HG03354 (cell line): Measurements from ENCODE around the gene ITGAX.

Experiments
- ATAC-seq: cut with Tn5 transposase; IDR thresholded peaks from one replicate; pipeline ENCODE4 v1.9.1; 2021; ENCODE audit warnings: mild to moderate bottlenecking; ENCODE audit not compliant: unreplicated experiment, poor library complexity, severe bottlenecking

ITGAX gene

DNA sequence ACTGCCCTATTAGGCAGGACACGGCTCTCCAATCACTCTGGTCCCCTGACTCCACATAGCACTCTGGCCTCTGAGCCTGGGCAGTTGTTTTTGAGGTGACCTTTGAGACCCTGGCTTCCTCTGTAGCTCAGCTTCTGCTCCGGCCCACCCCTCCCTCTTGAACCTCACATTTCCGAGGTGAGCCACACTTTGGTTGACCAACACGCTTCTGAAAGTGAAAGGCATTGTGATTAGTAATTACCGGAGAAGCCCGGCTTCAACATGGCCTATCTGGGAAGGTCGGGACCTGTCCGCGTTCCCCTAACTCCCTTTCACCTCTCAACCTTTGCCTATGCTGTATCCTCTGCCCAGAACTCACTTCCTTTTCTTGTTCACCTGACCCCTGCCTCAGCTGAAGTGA, 10.3 kb upstream of the ITGAX start:
- ATAC-seq, result peak; percentile 78

DNA sequence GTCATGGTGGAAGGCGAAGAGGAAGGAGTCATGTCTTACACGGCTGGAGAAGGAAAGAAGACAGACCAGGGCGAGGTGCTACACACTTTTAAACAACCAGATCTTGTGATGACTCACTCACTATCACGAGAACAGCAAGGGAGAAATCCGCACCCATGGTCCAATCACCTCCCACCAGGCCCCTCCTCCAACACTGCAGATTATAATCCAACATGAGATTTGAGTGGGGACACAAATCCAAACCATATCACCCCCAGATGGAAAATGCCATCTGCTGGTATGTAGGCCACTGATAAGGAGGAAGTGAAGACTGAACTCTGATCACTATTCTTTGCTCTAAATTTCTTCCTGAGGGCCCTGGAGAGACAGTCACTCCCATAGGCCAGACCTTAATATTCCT, 7.5 kb upstream of the ITGAX start:
- no peak for ATAC-seq

DNA sequence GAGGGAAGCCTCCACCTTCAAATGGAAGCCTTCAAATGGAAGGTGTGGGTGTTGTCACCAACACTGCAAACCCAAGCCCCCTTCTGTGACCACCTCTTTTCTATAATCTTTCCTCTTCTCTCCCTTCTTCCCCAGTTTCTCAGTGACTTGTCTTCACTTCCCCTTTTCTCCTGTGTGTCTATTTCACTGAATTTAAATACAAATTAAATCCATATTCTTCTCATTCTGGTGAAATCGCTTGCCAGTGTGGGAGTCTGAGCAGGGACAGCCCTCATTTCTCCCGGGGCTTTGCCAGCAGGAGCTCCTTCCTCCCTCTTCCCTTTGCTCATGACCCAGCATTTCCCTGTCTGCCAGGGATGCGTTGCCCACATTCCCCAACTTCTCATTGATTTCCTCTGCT, 6.4 kb upstream of the ITGAX start:
- ATAC-seq, result no peak

DNA sequence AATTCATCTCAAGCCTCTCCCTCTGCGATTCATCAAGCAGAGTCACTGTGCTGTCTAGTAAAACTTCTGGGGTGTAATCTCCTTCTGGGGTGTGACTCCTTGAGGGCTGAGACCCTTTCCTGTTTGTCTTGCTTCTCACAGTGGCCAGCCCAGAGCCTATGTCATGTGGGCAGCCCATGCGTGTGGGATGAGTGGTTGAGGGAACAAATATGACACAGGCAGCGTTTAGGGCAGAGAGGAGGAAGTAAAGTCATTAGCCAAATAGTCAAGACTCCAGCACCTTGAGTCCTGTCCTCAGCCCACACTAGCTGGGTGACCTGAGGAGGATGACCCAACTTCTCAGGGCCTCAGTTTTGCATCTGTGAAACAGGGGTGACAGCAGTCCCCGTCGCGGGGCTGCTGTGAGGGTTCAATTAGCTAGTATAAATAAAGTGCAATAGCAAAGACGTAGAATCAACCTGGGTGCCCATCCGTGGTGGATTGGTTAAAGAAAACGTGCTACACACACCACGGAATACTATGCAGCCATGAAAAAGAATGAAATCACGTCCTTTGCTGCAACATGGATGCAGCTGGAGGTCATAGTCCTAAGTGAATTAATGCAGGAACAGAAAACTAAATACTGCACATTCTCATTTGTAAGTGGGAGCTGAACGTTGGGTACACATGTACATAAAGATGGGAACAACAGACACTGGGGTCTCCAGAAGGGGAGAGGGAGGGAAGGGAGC, 4.5 kb upstream of the ITGAX start:
- no peak for ATAC-seq

DNA sequence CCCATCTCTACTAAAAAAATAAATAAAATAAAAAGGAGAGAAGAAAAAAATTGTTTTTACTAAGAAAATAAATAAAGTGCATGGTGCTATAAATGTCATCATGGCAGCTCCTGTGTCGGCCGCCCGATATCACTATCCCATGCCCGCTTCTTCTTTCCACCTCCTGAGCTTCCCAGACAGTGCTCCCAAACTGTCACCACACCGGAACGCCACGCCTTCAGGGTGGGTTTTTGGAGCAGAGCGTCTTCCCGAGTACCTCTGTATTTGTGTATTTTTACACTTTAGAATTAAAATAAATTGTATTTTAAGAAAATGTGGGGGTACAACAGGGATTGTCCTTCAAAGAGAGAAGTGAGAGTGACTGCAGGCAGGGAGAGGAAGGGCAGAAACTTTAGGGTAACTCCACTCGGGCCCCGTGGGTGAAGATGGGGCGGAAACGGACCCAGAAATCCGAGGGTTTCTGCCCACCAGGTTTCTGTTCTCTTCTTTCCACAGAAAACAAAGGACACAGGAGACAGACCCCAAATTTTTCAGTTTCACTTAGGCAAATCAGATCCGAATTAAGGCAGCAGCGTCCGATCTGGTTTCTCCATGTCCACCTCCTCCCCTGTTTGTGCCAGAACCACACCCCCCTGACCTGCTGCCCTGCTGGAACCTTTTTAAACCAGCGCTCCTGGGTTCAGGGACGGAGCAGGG, 3.6 kb upstream of the ITGAX start:
- ATAC-seq, result no peak

DNA sequence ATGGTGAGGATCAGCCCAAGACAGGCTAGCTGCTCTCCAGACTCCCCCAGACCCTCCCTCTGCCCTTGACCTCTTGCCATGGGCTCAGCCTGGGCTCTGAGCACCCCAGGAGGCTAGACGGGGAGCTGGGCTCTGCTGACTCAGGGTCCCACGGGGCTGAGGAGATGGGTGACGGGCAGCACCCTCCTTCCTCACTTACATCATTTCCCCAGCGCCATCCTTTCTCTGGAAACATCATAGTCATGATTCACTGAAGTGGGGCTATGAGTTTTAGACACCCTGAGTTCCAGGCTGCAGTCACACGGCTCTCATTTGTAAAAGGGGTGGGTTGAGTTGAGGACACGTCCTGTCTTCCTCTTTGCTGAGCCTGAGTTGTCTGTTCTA, 3.0 kb upstream of the ITGAX start:
- no peak for ATAC-seq

DNA sequence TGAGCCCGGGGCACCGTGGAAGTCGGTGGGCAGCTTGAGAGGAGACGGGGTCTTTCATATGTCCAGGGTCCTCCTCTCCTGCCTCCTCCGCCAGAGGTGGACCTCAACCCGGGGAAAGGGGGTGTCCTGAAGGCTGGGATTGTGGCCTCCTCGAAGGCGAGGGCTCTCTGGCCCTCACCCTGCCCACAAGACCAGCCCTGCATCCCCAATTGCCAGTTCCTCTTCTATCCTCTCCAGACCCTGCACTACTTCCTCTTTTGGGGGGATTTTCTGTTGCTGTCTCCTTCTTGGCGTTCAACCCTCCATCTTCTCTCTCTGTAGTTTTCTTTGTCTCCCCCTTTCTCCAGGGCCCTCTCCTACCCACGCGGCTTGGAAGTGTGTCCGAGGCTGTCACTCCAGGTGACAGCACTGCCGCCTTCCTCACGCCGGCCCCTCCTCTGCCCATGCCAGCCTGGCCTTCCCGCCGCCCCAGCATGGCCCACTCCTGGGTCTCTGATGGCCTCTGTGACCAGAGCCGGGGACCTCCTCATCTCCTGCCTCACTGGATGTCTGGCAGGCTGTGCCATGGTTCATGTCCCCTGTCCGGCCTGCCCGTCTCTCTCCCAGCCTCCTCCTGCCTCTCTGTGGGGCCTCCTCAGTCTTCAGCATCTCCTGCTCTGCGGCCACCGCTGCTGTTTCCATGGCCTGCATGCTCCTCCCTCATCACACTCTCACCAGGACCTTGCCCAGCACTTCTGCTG, 2.4 kb upstream of the ITGAX start:
- no peak for ATAC-seq

DNA sequence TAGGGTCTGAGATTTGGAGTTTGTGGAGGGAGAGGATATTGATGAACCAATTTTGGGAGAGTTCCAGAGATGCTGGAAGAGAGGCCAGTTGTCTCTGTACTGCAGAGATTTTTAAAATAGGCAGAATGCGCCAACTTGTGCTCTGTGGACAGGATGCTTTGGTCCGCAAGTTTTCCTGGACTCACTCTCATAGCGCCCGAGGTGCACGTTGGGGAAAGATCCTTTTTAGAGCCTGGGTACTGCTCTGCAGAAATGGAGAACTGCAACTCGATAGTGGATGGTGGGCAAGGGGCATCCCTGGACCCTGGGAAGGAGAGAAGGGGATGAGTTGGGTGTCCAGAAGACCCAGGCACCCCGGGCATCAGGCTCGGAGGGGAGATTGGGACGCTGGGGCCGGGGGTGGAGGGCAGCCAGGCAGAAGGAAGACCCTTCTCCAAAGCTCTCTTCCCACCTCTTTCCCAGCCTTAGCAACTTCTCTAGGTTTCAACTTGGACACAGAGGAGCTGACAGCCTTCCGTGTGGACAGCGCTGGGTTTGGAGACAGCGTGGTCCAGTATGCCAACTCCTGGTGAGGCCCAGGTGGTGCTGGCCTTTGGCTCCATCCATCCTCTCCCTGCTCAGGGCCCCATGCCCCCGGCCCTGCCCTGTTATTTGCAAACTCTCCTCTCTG, 590 bp downstream of the ITGAX start:
- ATAC-seq, result no peak

DNA sequence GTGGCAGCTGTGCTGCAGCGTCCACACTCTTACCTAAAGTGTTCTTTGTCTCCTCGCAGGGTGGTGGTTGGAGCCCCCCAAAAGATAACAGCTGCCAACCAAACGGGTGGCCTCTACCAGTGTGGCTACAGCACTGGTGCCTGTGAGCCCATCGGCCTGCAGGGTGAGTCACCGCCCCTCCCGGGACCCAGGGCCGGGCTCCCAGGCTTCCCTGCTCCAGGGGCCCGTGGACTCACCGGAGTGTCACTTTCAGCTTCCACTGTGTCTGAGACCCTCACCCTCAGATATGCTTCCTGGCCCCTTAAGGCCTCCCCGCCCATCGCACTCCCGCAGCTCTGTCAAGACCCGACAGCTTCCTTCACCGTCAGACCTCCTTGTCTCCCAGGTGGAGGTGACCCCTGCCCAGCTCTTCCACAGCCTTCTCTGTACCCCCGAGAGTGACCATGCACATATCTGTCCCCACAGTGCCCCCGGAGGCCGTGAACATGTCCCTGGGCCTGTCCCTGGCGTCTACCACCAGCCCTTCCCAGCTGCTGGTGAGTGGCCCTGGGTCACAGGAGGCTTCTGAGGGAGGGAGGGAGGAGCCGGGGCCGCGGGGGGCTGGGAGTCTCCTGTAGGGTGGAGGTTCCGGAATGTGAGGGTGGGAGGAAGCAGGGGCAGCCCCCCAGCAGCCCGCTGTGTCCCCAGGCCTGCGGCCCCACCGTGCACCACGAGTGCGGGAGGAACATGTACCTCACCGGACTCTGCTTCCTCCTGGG, 1.8 kb downstream of the ITGAX start:
- ATAC-seq, result no peak

DNA sequence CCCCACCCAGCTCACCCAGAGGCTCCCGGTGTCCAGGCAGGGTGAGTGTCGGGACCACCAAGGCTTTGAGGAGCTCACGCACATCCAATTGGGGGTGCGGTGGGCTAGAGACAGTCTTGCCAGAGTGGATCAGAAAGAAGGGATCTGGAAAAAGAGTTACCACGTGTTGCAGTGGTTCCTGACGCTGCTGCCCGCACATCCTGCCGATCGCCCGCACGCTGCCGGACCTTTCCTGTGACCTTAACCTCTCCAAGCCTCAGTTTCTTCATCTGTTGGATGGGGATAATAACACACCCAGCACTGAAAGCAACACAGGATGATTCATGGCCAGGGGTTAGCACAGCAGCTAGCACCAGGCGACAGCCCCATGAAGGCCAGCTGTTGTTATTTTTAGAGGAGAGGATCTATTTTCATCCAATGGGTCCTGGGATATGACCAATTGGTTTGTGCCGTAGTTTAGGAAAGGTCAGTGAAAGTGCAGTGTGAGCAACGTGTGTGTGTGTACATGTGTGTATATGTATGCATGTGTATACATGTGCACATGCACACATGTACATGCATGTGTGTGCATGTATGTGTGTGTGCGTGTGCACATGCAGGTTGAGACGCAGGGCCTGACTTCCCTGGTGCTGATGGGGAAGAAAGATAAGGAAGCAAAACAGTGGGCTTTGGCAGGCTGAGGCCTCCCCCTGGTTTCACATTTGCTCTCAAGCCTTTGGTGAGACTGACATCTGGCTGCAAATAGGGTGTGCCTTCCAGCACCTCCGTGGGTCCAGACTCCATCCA, 2.5 kb downstream of the ITGAX start:
- ATAC-seq, result no peak

DNA sequence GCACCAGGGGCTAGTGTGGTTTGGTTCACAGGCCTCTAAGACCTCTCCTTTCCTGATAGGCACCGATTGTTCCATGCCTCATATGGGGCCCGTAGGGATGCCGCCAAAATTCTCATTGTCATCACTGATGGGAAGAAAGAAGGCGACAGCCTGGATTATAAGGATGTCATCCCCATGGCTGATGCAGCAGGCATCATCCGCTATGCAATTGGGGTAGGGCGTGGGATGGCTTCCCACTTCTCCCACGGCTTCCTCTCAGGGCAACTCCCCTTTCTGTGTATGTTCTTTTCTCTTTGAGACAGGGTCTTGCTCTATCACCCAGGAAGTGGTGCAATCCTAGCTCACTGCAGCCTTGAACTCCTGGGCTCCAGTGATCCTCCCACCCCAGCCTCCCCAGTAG, 5.3 kb downstream of the ITGAX start:
- ATAC-seq, result no peak

DNA sequence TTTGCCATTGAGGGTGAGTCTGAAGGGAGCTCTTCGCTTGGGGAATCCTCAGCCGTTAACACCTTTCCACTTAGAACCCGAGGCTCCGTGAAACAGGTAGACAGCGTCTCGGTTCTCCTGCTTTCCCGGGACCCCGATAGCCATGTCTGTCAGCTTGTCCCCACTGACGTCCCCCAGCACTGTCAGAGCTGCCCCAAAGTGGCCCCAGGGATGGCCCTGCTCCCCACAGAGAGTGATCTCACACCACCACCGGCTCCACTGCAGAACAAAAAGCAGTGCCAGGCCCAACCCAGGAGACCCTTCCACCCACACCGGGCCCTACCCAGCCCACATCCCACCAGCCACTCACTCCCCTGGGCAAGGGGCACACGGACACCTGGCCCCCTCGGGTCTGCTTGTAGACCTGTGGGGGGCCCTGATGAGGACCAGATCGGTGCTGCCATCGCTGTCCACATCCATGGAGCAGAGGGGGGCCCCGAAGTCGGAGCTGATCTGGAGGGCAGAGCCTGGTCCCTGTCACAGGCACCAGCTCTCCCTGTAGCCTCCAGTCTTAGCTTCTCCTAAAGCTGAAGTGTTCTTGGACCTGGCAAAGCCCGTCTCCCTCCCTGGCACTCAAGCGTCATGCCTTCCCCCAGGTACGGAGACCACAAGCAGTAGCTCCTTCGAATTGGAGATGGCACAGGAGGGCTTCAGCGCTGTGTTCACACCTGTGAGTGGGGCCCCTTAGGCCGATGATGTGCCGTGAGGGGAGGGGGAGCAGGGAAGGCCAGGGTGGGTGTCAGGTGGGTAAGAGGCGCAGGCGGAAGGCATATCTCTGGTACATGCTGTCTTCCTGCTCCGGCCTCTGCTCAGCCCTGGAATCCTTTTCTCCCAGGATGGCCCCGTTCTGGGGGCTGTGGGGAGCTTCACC, 6.5 kb downstream of the ITGAX start:
- no peak for ATAC-seq

DNA sequence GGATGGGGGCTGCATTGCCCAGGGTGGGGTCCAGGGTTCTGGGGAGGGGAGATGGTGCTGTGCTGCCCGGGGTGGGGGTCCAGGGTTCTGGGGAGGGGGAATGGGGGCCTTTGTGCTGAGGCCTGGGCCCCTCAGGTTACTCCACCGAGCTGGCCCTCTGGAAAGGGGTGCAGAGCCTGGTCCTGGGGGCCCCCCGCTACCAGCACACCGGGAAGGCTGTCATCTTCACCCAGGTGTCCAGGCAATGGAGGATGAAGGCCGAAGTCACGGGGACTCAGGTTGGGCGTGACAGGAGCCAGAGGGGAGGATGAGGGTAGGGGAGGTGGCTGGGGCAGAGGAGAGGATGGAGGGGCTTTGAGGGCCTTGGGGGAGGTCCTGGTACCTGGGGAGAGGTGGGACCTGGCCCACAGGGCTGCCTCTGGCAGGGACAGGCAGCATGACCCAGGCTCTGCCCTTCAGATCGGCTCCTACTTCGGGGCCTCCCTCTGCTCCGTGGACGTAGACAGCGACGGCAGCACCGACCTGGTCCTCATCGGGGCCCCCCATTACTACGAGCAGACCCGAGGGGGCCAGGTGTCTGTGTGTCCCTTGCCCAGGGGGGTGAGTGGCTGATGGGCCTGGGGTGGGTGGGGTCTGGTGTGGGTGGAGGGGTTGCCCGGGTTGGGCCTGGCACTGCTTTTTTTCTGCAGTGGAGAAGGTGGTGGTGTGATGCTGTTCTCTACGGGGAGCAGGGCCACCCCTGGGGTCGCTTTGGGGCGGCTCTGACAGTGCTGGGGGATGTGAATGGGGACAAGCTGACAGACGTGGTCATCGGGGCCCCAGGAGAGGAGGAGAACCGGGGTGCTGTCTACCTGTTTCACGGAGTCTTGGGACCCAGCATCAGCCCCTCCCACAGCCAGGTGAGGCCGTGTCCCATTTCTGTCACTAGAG, 7.8 kb downstream of the ITGAX start:
- ATAC-seq, result no peak

DNA sequence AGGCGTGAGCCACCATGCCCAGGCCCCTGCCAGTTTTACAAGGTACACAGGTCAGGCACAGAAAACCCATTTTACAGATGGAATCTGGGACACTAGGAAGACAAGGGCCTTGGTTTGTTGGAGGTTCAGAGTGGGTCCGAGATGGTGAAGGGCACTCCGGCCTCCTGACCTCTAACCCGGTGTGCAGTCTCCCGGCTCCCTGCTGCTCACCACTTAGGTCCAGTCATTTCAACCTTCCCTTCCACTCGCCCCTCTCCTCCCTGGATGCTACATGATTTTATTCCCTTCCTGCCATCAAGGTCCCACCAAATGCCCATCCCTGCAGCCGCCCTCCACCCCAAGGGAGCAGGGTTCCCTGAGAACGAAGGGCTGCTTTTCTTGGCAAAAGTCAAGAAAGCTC, 8.7 kb downstream of the ITGAX start:
- ATAC-seq, result no peak

DNA sequence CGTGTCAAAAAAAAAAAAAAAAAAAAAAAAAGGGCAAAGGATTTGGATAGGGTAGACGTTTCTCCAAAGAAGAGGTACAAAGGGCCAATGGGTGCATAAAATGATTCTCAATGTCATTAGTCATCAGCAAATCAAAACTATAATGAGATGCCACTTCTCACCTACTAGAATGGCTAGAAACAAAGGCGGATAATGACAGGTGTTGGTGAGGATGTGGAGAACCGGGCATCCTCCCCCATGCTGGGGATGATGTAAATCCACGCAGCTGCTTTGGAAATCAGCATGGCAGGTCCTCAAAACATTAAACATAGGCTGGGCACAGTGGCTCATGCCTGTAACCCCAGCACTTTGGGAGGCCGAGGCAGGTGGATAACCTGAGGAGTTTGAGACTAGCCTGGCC, 9.4 kb downstream of the ITGAX start:
- ATAC-seq, result no peak

DNA sequence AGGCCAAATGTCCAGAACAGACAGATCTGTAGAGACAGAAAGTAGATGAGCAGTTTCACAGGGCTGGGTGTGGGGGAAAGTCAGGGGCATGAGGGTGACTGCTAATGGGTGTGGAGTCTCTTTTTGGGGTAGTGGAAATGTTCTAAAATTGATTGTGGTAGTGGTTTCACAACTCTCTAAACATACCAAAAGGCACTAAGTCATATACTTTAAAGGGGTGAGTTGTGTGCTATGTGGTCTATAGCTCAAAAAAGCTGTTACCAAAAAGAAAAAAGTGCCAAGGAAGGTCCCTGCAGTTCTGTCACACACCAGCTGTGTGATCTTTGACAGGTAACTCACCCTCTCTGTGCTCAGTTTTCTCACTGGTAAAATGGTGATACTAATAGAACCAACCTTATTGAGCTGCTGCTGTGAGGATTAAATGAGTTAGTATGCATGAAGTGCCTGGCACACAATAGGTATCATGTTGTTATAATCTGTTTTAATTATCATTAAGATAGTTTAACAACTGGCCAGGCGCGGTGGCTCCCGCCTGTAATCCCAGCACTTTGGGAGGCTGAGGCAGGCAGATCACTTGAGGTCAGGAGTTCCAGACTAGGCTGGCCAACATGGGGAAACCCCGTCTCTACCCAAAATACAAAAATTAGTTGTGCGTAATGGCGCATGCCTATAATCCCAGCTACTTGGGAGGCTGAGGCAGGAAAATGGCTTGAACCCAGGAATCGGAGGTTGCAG, 10.3 kb downstream of the ITGAX start:
- no peak for ATAC-seq
